ENCODE measurements around the gene TF.

TF gene

GRCh38 chr3:133843634-133844033 is 97.4 kb downstream of the TF start:
- H3K4me3 Mint-ChIP-seq, result no peak overlapping the region
- H3K36me3 Mint-ChIP-seq (ENCODE audit: insufficient read depth), result no peaks in the 10 kb centered on the region
- ATAC-seq (replicated peaks) (no peak), DNase-seq (no peak)
- H3K27me3 Mint-ChIP-seq, result peaks cover 21 to 25% of the 10 kb centered on the region in 2 donors
- peaks cover 0 to 6% of the 10 kb centered on the region in 2 donors for H3K4me1 Mint-ChIP-seq (ENCODE audit: low read depth in 2 of 2)
- H3K27ac Mint-ChIP-seq, result no peak overlapping the region
- no peaks in the 10 kb centered on the region for H3K9me3 Mint-ChIP-seq

GRCh38 chr3:133845127-133845526 is 98.9 kb downstream of the TF start:
- H3K4me1 Mint-ChIP-seq (ENCODE audit: low read depth in 2 of 2), result peaks cover 0 to 6% of the 10 kb centered on the region in 2 donors
- ATAC-seq (replicated peaks), result no peak
- peaks cover 9 to 23% of the 10 kb centered on the region in 2 donors for H3K27me3 Mint-ChIP-seq
- no peaks in the 10 kb centered on the region for H3K9me3 Mint-ChIP-seq
- no peaks in the 10 kb centered on the region for H3K36me3 Mint-ChIP-seq (ENCODE audit: insufficient read depth)
- no peak overlapping the region for H3K4me3 Mint-ChIP-seq
- no peak overlapping the region for H3K27ac Mint-ChIP-seq
- no peak for DNase-seq

All from effector memory CD8-positive, alpha-beta T cell (primary cell).